RCC 7860 (cell line): Measurements from ENCODE around the gene DNMT3A.

Source experiments
- DNase-seq: peaks from one replicate; pipeline ENCODE4 v3.0.0-alpha.2; 2015; ENCODE audit warnings: low spot score
- FAIRE-seq: peaks from 2 replicates; lab custom pipeline; 2012; peaks lifted over from hg19 to GRCh38; lab: Jason Lieb, UNC

The DNMT3A gene

GRCh38 chr2:25347846-25348245, 6.1 kb upstream of the DNMT3A start:
- FAIRE-seq: no peak
- no peak for DNase-seq

GRCh38 chr2:25347205-25347815, 5.6 kb upstream of the DNMT3A start:
- FAIRE-seq: no peak
- DNase-seq: peak; percentile 35

DNA sequence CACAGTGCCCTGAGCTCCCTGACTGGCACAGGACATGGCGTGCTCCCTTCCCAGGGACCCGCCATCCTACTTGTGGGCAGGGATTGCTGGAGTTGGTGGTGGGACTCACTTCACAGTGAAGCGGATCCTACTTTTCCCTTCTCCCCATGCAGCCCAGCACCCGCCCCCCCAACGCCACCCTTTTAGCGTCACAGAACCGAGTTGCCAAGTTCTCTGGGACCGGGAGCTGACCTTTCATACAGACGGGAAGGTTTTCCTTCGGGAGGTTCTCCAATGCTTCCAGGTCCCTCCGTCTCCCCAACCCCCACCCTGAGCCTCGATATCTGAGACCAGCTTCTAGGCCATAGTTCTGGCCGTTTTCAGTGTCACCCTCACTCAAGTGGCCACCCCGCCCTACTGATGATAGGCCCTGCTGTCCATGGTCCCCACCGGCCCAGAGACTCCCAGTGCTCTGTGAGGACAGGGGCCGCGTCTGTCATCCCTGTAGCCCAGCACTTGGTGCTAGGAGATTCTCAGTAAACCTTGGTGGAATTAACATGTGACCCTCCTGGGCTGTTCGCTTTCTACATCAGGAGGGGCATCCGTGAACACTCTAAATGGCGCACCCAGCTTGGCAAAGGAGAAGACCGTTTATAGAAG, 1.6 kb upstream of the DNMT3A start:
- FAIRE-seq (no peak), DNase-seq (no peak)

- DNase-seq (peak; percentile 60), FAIRE-seq (no peak)
These were observed 854 bp upstream of the DNMT3A start for GRCh38 chr2:25342372-25343186.

DNA sequence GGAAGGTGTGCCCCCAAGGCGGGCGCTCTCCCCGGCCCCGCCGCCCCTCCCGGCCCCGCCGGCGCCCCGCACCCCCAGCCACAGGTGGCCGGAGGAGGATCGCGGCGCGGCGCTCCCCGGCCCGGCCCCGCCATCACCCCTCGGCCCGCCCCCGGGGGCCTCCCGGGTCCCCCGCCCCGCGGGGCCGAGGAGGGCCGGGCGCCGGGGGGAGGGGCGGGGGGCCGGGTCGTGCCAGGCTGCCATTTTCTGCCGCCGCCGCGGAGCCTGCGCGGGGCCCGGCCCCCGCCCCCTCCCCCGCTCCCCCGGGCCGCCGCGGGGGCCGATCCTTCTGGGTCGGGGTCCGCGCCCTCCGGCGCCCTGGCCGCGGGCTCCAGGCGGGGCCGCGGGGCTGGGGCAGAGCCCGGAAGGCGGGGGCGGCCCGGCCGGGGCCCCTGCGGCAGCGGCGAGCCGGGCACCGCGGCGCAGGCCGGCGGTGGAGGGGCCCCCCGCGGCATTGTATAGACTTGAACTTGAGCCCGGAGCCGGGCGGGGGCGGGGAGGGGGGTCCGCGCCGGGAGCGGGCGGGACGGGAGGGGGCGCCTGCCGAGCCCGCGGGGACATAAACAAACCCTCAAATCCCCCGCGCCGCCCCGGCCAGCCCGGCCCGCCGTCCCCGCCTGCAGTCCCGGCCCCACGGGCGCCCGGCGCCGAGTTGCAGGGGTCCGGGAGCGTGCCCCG, 556 bp downstream of the DNMT3A start:
- FAIRE-seq (no peak), DNase-seq (no peak)

GRCh38 chr2:25340181-25340921, 1.4 kb downstream of the DNMT3A start:
- DNase-seq (no peak), FAIRE-seq (no peak)

- FAIRE-seq (no peak), DNase-seq (no peak)
These were observed 1.9 kb downstream of the DNMT3A start for GRCh38 chr2:25339791-25340180.

DNA sequence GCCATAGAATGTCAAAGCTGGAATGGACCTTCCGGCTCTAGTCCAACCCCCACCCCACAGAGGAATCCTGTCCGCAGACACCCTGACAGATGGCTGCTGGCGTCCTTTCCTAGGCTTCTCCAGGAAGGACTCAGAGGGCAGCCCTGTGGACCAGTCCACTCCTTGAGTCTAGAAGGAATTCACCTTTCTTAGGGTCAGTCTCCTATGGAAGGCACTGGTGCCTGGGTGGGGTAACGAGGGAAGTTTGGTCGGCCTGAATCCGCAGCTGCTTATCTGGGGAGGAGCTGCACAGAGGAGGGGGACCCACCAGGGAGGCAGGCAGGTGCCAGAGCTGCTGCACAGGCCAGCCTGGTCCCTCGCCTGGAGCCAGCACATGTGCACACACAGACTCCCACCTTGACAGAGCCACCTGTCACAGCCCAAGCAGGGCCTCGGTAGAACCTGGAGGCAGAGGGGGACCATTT, 2.5 kb downstream of the DNMT3A start:
- DNase-seq (no peak), FAIRE-seq (no peak)

GRCh38 chr2:25338401-25338800, 3.3 kb downstream of the DNMT3A start:
- DNase-seq: no peak

DNA sequence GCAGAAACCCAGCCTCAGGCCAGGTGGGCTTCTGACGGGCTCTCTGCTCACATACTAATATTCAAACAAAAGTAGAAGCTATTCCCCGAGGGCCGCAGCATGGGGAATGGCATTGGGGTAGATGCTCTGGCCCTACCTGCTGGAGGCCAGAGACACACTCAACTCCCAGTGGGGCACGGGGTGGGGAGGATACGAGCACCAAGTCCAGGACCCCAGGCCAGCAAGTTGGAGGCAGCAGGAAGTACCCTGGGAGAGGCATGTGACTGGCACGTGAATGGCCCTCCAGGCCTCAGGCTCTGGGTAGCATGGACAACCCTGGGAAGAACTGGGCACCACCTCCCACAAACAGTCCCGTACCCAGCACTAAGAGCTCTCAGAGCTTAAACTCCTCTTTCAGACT, 3.8 kb downstream of the DNMT3A start:
- DNase-seq (no peak), FAIRE-seq (no peak)

More at GRCh38 chr2:25338401-25338800, 3.3 kb downstream of the DNMT3A start:
- FAIRE-seq: no peak

DNA sequence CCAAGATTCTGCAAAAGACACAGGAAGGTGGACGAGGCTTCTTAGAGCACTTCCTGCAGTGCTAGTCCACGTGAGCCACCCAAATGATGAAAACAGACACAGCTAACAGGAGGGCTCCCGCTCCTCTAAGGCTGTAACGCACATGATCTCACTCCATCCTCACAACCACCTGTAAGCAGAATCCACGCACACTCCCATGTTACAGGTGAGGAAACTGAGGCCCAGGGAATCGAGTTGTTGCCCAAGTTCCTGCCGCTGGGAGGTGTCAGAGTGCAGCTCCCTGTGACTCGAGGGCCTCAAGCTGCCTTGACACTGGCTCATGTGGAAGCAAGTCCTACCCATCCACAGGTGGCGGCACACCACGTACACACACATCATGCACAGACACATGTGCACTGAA, 4.4 kb downstream of the DNMT3A start:
- FAIRE-seq (no peak), DNase-seq (no peak)

- FAIRE-seq (no peak), DNase-seq (no peak)
These were observed 5.3 kb downstream of the DNMT3A start for GRCh38 chr2:25336383-25336841.

DNA sequence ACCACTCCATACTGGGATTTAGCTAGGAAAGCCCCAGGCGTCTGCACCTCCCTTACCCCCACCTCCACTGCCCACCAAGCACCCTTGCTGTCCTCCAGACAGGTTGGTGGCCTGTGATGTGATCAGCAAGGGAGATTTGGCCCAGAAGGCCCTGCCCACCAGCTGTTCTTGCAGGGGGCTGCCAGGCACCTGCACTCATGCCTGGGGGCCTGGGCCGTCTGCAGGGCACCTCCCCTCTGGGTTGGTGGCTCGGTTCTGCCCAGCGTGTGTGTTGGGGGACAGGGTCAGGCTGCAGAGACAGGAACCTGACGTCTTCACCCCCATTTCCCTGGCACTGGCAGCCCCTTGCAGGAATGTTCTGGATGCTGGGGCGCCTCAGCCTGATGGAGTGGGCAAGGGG, 5.8 kb downstream of the DNMT3A start:
- FAIRE-seq (no peak), DNase-seq (no peak)

DNA sequence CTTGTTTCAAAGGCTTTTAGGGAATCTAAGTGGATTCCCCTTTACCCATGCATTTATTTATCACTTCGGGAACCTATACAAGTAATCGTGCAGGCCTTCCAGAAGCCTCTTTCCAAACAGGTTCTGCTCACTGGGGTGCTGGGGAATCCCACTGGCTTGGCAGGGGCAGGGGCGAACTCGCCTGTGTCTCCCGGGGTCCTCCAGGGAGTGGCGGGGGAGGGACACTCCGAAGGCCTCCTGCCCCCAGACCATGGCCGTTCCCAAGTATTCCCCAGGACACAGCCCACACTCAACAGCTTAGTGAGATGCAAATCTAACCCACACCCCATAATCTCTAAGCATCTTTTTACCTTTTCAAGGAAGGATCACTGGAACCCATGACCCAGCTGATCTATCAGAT, 6.5 kb downstream of the DNMT3A start:
- FAIRE-seq (no peak), DNase-seq (no peak)

DNA sequence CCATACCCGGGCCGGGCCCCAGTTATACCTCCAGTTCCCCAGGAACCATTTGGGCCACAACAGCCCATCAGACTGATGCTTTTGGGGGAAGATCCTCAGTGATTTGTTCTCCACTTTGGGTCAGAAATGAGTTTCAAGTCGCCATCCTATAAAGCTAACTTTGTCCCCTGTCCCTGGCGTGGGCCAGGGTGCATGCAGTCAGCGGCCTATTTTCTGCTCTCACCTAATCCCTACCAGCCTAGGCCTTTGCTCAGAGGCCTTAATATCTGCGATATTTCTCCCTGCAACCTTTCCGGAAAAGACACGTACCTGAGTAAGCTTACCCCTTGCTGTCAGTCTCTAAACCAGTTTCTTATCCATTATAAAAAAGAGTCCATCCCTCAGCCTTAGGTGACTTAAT, 7.2 kb downstream of the DNMT3A start:
- DNase-seq: no peak

GRCh38 chr2:25333981-25334380, 7.7 kb downstream of the DNMT3A start:
- DNase-seq (no peak), FAIRE-seq (no peak)

More for the DNA sequence above, 7.2 kb downstream of the DNMT3A start:
- no peak for FAIRE-seq

GRCh38 chr2:25332571-25332970, 9.2 kb downstream of the DNMT3A start:
- DNase-seq: no peak

GRCh38 chr2:25331686-25332365, 9.9 kb downstream of the DNMT3A start:
- no peak for FAIRE-seq
- no peak for DNase-seq

More at GRCh38 chr2:25332571-25332970, 9.2 kb downstream of the DNMT3A start:
- FAIRE-seq: no peak

DNA sequence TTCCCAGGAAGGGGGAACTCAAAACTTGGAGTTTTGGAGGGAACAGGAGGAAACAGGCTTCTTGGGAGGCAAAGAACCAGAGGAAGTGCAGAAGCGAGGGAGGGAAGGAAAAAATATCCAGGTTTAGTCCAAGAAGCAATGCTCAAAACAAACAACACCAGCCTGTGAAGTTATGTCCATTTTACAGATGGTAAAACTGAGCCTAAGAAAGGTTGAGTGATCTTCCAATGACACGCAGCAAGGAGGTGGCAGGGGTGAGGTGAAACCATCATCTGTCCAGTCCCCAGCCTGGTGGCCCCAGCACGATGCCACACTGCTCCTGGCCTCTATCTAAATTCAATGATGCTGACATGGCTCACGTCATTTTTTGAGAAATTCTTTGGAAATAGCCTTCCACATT, 10.8 kb downstream of the DNMT3A start:
- DNase-seq (no peak), FAIRE-seq (no peak)

- no peak for DNase-seq
- no peak for FAIRE-seq
These were observed 11.5 kb downstream of the DNMT3A start for GRCh38 chr2:25330273-25330672.
